Mammary epithelial cell (primary cell): Measurements from ENCODE around the gene RGCC.

ENCODE experiments used
- EZH2 ChIP-seq: IDR thresholded peaks from 2 replicates; pipeline ENCODE4 v1.6.1; 2012; ENCODE audit warnings: low read length, inconsistent platforms, borderline replicate concordance
- TF ChIP-seq, protein P1 (sequence below), 2 donors: IDR thresholded peaks in 1 of 2; conservative IDR thresholded peaks in 1 of 2; 2 replicates each; pipeline ENCODE4 v1.5.1; 2011 to 2012; ENCODE audit warnings: inconsistent platforms in 2 of 2, low read length in 2 of 2, mild to moderate bottlenecking in 2 of 2, control low read depth in 1 of 2, low read depth in 1 of 2; ENCODE audit not compliant: insufficient read depth in 1 of 2; ENCODE audit errors: extremely low read depth in 1 of 2

GRCh38 chr13:41496420-41497234, 39.3 kb downstream of the RGCC start:
- no peak for TF ChIP-seq EZH2
- TF ChIP-seq, protein P1, sequence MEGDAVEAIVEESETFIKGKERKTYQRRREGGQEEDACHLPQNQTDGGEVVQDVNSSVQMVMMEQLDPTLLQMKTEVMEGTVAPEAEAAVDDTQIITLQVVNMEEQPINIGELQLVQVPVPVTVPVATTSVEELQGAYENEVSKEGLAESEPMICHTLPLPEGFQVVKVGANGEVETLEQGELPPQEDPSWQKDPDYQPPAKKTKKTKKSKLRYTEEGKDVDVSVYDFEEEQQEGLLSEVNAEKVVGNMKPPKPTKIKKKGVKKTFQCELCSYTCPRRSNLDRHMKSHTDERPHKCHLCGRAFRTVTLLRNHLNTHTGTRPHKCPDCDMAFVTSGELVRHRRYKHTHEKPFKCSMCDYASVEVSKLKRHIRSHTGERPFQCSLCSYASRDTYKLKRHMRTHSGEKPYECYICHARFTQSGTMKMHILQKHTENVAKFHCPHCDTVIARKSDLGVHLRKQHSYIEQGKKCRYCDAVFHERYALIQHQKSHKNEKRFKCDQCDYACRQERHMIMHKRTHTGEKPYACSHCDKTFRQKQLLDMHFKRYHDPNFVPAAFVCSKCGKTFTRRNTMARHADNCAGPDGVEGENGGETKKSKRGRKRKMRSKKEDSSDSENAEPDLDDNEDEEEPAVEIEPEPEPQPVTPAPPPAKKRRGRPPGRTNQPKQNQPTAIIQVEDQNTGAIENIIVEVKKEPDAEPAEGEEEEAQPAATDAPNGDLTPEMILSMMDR (conservative IDR thresholded peaks at IDR 0.05 in 1 of 2, IDR thresholded peaks at IDR 0.05 in 1 of 2; ENCODE audit: extremely low read depth in 1 of 2, insufficient read depth in 1 of 2, low read depth in 1 of 2, low read length in 2 of 2), result no peak
